GM19351 (cell line): ENCODE data around the gene FGA.

Experiments
- ATAC-seq: cut with Tn5 transposase; IDR thresholded peaks from one replicate; pipeline ENCODE4 v1.9.1; 2021; ENCODE audit warnings: mild to moderate bottlenecking, moderate library complexity; ENCODE audit not compliant: unreplicated experiment

FGA gene

GRCh38 chr4:154590329-154591006 is at the start of gene FGA:
FGA (minus strand) TSS chr4:154590742; CDS start chr4:154590687, 55 bp downstream.
- no peak for ATAC-seq

- peak; percentile 49 for ATAC-seq
Measured at GRCh38 chr4:154634058-154634457, 43.5 kb upstream of the FGA start.

DNA sequence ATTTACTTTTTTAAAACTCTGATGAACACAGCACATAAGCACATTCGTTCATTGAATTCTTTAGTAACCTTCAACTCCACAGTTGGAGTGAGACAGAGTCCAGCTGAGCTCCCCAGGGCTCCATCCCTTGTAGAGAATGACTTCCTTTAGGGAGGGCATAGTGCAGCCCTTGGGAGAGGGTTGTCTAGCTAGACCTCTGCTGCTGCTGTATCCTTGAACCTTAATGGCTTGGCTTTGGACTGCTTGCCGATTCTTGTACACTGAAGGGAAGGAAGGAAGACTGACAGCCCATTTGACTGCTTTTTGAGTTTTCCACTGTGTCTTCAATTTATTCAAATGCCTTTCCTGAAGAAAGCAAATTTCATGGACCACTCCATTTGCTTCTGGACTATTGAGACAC is 41.3 kb upstream of the FGA start:
- no peak for ATAC-seq

DNA sequence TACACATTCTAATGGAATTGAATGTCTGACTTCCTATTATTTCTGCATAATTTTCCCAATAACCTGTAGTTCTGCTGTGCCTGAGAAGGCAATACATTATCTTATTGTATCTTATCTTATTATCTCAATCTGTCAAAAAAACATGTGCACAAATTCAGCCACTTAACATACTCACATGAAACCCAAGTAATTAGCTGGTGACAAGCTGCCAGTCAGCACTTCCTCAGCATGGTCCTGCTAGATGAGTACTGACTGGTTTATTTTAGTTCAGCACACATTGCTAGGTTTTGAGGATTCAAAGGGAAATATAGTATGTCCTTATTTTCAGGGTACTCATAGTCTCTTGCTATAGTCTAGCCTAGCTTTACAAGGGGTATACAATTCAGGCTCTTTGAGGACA is 39.8 kb upstream of the FGA start:
- ATAC-seq = no peak

DNA sequence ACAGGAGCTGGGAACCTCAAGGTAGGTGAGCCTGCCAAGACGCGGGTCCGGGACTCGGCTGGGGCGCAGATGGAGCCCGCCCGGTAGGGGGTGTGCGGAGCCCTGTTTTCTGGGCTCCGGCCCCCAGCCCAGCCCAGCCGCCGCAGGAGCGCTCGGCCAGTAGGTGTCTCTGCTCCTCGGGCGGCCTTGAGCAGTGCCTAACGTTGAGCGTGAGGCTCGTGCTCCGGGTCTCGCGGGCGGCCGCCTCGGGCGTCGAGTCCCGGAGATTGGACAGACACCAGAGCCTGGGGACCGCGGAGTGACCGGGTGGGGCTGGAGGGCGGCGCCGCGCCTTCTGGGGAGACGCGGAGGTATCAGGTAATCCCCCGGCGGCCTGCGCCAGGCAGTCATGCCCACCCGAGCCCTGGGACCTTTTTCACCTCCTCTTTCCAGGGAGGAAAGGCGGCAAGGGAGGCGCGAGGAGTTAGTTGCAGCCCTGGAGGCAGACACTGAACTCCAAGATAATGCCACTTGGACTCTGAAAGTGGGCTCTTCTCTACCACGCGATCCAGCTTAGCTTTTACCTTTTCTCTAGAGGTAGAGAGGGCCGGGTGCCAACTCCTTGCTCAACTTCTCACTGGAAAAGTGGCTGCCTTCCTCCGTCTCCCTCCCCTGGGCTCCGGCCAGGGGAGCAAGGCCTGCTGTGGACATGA is 36.4 kb upstream of the FGA start:
- ATAC-seq = peak; percentile 96

DNA sequence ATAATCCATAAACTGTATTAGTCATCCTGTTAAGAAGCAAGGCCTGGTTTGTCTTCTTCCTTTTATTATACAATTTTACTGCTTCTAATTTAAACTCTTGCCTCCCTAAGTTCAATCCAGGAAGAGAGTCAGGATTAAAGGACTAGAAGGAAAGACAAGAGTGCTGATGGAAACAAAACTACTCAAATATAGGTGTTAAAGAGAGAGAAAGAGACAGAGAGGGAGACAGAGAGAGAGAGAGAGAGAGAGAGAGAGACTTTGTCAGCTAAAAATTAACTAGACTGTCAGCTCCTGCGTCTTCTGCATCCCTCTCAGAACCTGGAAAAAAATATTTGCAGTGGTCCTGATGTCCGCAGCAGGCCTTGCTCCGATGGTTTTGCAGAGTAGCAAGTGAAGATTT is 35.4 kb upstream of the FGA start:
- no peak for ATAC-seq

- ATAC-seq = no peak
Measured at GRCh38 chr4:154623995-154624394, 33.5 kb upstream of the FGA start.

DNA sequence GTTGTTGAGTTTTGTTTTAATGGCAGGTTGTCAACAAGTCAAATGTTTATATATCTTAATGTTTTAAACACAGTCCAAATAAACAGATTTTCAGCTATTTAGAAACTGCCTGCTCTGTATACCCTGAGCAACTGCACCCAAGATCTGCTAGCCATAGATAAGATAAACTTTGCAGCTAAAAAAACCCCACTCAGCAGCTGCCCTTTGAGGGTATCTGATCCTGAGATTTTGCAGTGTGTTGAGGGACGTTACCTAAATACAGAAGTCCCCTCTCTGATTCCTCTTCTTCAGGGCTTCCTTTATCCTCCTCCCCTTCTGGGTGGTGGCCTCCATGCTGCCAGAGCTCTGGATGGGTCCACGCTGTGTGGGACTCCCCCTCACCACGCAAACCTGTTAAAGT is 32.9 kb upstream of the FGA start:
- no peak for ATAC-seq

DNA sequence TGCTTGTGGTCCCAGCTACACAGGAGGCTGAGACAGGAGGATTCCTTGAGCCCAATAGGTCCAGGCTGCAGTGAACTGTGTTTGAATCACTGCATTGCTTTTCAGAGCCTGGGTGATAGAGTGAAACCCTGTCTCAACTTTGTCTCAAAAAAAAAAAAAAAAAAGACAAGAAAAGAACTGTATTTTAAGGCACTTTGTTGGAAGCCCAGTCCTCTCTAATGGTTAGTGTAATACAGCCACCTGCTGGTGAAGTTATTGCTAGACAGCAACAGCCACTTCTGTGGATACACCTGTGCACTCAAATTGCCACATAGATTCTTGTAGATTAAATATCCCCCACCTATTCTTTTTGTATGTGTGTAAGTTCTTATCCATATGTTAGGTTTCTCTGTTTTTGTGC is 32.1 kb upstream of the FGA start:
- ATAC-seq = peak; percentile 38

- ATAC-seq = no peak
Measured at GRCh38 chr4:154620111-154620510, 29.6 kb upstream of the FGA start.

DNA sequence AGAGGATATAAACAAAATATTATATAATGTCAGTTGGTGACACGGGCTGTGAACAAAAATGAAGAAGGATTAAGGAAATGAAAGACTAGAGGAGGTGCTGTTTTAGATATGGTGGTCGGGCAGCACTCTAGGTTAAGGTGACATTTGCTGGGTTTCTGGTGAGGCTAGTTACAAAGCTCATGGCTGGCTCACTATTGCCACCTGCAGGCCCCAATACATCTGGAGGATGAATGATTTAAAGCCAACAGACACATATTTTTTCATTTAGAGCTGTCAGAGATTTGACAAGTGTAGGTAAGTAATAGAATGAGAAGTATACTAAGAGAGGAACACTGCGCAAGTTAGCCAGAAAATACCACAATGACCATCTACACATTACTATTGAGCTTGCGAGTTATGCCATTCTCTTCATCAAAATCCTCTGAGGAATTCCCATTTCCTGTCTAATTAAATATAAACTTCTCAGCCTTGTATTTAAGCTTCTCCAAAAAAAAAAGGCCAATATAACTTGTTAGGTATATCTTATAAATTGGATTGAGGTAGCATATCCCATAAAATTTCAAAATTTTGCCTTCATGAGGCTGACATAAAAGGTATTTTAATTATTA is 28.3 kb upstream of the FGA start:
- ATAC-seq = peak; percentile 76

GRCh38 chr4:154617820-154618317 is 27.3 kb upstream of the FGA start:
- ATAC-seq = no peak

DNA sequence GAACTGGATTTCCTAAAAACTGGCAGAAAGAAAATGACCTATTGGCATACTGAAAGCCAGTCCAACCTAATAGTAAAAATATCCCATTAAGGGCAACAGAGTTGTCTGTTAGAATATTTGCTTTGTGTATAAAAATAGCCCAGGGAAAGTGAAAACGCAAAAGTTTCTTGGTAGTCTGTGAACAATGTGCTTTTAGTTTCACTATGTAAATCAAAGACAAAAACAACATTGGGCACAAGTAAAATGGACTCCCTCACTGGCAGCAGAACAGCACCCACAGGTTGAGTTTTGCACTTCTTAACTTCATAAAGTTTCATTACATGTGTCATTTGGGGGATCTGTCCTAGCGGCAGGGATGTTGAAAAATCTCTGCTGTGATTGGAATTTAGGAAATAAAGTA is 26.2 kb upstream of the FGA start:
- ATAC-seq = peak; percentile 90

DNA sequence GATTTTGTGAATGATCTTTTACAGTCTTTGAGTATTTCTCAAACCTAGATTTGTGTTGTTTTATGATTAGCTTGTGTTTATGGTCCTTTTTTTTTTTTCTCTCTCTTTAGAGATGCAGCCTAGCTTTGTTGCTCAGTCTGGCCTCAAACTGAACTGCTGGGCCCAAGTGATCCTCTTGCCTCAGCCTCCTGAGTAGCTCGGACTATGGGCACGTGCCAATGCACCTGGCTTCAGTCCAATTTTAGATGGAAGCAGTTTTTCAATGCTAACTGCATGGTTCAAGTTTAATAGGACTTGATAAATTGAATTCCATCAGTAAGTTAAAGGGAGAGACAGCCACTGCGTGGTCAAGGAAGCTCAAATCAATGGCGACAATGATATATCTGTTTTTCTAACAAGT is 25.7 kb upstream of the FGA start:
- no peak for ATAC-seq

DNA sequence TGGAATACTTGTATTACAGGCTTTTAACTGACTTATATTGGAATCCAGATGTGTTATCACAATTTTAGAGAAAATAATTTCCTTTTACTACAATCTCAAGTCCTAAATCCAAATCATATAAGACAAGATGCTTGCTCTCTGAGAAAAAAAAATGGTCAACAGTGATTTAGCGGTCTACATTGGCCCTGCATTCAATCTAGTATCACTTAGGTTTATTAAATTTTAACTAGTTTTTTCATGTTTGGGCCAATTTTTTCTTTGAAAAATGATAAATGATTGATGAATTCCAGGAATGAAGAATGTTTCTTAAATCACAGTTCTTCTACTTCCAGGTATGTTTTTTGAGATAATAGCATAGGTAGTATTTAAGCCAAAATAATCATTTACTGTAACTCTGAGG is 24.7 kb upstream of the FGA start:
- ATAC-seq = no peak

- ATAC-seq = no peak
Measured at GRCh38 chr4:154614306-154614705, 23.8 kb upstream of the FGA start.

GRCh38 chr4:154612472-154613414 is 22.2 kb upstream of the FGA start, which contains the start of gene FGG:
FGG (minus strand) TSS chr4:154612656; CDS start chr4:154612609, 47 bp downstream.
- no peak for ATAC-seq

DNA sequence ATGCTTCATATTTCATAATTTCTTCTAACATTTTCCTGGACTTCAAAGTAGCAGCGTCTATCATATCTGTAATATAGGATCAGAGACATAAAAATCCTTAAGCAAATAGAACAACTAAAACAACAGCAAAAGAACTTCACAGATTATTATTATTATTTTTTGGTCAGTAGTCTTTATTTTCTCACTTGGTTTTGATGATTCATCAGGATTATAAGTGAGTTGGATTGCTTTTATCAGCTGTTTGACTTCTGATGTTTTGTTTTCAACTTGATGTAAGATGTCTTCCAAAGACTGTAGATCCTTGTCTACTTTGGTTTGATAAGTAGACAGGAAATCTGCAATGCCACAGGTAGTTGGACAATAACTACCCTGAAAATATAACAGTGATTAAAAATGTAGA is 21.3 kb upstream of the FGA start:
- ATAC-seq = no peak

DNA sequence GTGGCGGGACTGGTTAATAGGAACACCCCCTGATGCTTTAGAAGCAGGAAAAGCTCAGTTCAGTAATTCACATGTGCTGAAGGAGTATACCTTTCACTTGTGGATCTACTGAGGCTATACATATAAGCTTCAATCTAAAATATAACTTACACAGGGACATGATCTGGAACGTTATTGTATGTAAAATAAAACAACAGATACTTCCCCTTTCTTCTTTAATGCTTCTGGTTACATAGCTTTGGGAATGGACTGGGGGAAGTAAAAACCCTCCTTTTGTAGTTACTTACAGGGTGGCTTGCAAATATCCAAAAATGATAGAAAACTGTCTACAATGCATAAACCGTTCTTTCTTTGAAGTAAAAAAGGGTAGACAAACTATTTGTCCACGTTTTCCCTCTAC is 20.0 kb upstream of the FGA start:
- no peak for ATAC-seq

DNA sequence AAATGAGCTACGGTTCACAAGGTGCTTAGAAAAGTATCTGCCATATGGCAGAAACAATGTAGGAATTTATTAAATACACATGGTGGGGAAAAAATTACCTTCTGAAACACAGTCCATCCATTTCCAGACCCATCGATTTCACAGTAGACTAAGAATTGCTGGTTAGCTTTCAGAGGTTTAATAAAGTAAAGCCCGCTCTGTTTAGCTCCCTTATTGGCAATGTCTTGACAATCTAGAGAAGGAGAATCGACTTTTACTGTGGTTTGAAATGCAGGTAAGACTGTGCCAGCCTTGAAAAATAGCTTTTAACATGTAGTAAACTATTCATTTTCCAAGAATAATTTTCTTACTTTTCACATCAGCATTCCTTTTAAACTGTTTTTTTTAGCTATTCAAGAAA is 19.0 kb upstream of the FGA start:
- ATAC-seq = no peak
